CD4-positive, alpha-beta memory T cell (primary cell): ENCODE results near the gene ERP27. TPM values are rescaled to one million over a fixed set of nuclear protein-coding genes. Genes with fewer than 3 reads are reported as not detected.

ENCODE experiments used
- CTCF ChIA-PET: fragments of 350-600 bp; sonication (Branson Sonifier 250); formaldehyde crosslinking; loops from one replicate; lab custom pipeline; 2021; ENCODE audit warnings: inconsistent platforms; ENCODE audit not compliant: partially characterized antibody; lab: Charles Lee
- POLR2A ChIA-PET: fragments of 350-600 bp; sonication (Branson Sonifier 250); formaldehyde crosslinking; loops from one replicate; lab custom pipeline; 2021; ENCODE audit not compliant: partially characterized antibody; lab: Charles Lee
- DNase-seq, 5 donors: peaks; one replicate each; pipeline versions ENCODE4 v3.0.0 to v3.0.0-alpha.2; 2020 to 2022; ENCODE audit warnings: mixed read lengths in 1 of 5
- H3K27ac ChIP-seq: one replicate; pipeline ENCODE4 v1.7.0; 2013; ENCODE audit warnings: low read depth, low read length
- H3K27me3 ChIP-seq: 2 replicates; pipeline ENCODE4 v1.7.0; 2013; ENCODE audit warnings: mild to moderate bottlenecking, low read length, moderate library complexity; ENCODE audit not compliant: insufficient read depth
- H3K36me3 ChIP-seq: 2 replicates; pipeline ENCODE4 v1.7.0; 2013; ENCODE audit warnings: mild to moderate bottlenecking, low read length, moderate library complexity; ENCODE audit not compliant: insufficient read depth
- H3K4me1 ChIP-seq: 2 replicates; pipeline ENCODE4 v1.7.0; 2013; ENCODE audit warnings: mild to moderate bottlenecking, low read length, moderate library complexity; ENCODE audit not compliant: insufficient read depth
- H3K4me3 ChIP-seq, 2 donors: one replicate each; pipeline ENCODE4 v1.7.0; 2013; ENCODE audit warnings: low read length in 2 of 2, mild to moderate bottlenecking in 1 of 2
- H3K9me3 ChIP-seq, 2 donors: one replicate each; pipeline ENCODE4 v1.7.0; 2013; ENCODE audit warnings: low read length in 2 of 2, control low read depth in 1 of 2; ENCODE audit not compliant: control insufficient read depth in 1 of 2
- H3K27ac Mint-ChIP-seq, 7 donors: one replicate each; pipeline ENCODE4 v1.8.0; 2020 to 2021; ENCODE audit warnings: mixed read lengths in 7 of 7, mild to moderate bottlenecking in 6 of 7, inconsistent platforms in 3 of 7, moderate library complexity in 3 of 7
- H3K27me3 Mint-ChIP-seq, 2 donors: one replicate each; pipeline ENCODE4 v1.8.0; 2020 to 2021; ENCODE audit warnings: mixed read lengths in 2 of 2
- H3K36me3 Mint-ChIP-seq, 2 donors: one replicate each; pipeline ENCODE4 v1.8.0; 2020 to 2021; ENCODE audit warnings: mixed read lengths in 2 of 2, inconsistent platforms in 1 of 2, mild to moderate bottlenecking in 1 of 2
- H3K4me1 Mint-ChIP-seq, 4 donors: one replicate each; pipeline ENCODE4 v1.8.0; 2020 to 2021; ENCODE audit warnings: mixed read lengths in 4 of 4, mild to moderate bottlenecking in 1 of 4
- H3K4me3 Mint-ChIP-seq, 8 donors: one replicate each; pipeline ENCODE4 v1.8.0; 2020 to 2021; ENCODE audit warnings: mixed read lengths in 8 of 8, mild to moderate bottlenecking in 7 of 8, moderate library complexity in 6 of 8, inconsistent platforms in 3 of 8
- H3K9me3 Mint-ChIP-seq, 8 donors: one replicate each; pipeline ENCODE4 v1.8.0; 2020 to 2021; ENCODE audit warnings: mixed read lengths in 8 of 8, mild to moderate bottlenecking in 5 of 8, inconsistent platforms in 3 of 8, moderate library complexity in 1 of 8
- intact Hi-C: fragments of 100-400 bp; cut with micrococcal nuclease; formaldehyde crosslinking; loops from one replicate; pipeline ENCODE4 v1.15.1; 2023
- polyA plus RNA-seq, 2 donors: library from polyadenylated mRNA; unstranded; fragments of 300-500 nt; fragmentation: Illumina TruSeq; gene quantifications; one replicate each; pipeline ENCODE4 v1.2.3, GENCODE V29; 2021
- total RNA-seq, 2 experiments: library from RNA; stranded (reverse); gene quantifications; one replicate each; pipeline ENCODE4 v1.2.3, GENCODE V29; 2021

Gene ERP27
- total and polyA plus RNA-seq, 4 experiments from 2014 or later = 3.4 to 11.5 (median 6.9) TPM

DNA sequence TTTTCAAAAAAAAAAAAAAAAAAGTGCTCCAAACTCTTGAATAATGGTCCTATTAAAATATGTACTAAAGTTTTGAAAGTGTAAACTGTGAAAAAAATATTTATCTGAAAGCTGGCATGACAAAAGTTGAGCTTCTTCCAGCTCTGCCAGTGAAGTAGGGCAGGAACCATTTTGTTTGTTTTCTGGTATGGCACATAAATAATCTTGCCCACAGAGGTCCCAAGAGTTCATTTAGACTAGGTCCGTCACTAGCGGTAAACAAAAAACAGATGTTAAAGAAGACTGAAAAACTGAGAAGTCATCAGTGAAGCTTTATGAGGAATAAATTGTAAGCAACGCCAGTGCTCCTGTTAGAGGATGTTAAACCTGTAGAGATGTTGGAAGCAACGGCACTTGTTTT is 7.0 kb downstream of the ERP27 start:
- no peaks in the 10 kb centered on the region for H3K27me3 ChIP-seq
- Mint-ChIP-seq H3K4me3 (no peak overlapping the region), H3K36me3 (peaks cover 58 to 71% of the 10 kb centered on the region in 2 donors)

DNA sequence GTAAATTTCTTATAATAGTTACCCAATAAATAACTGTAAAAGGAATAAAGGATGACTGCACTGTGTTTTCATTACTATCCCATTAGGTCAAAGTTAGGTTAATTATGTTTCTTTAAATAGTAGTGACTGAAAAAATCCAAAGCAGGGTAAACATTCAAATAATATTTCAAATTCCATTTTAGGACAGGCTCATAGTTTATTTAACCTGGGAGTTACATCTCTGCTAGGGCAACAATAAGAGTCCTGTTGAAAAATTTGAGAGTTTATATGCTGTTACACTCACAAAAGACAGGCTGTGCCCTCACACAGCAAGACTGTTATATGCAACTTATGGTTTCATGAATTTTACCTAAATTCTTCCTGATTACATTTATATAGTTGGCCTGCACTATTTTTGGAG is 8.0 kb downstream of the ERP27 start:
- H3K27me3 Mint-ChIP-seq = no peaks in the 10 kb centered on the region
- peaks cover 56 to 63% of the 10 kb centered on the region in 2 donors for H3K36me3 Mint-ChIP-seq
- POLR2A ChIA-PET = no interaction called here

More for the DNA sequence above, 7.0 kb downstream of the ERP27 start:
- Histone ChIP-seq H3K36me3 (peaks cover 21% of the 10 kb centered on the region), H3K4me1 (no peaks in the 10 kb centered on the region), H3K4me3 (no peak overlapping the region), H3K27ac (no peak overlapping the region), H3K9me3 (no peaks in the 10 kb centered on the region)
- DNase-seq = no peak
- CTCF ChIA-PET = interaction anchor here (0.8 to 2.3 kb wide), 2 partner anchors 50 to 64 kb away, joined by 3 to 10 read pairs; no protein-coding TSS in a partner anchor
- intact Hi-C loops = loop anchor here (10.0 kb wide), 1 partner anchor 207 kb away; no protein-coding TSS in a partner anchor
- no peaks in the 10 kb centered on the region for H3K27me3 Mint-ChIP-seq
- peaks cover 0 to 10% (median 6%) of the 10 kb centered on the region in 4 donors for H3K4me1 Mint-ChIP-seq
- POLR2A ChIA-PET = interaction anchor here (0.7 kb wide), 1 partner anchor 10 kb away, joined by 3 read pairs; no protein-coding TSS in a partner anchor
- peaks cover 0 to 2% (median 0%) of the 10 kb centered on the region in 8 donors for H3K9me3 Mint-ChIP-seq
- H3K27ac Mint-ChIP-seq = peak overlapping the region in 1 of 7 donors; percentile 23

DNA sequence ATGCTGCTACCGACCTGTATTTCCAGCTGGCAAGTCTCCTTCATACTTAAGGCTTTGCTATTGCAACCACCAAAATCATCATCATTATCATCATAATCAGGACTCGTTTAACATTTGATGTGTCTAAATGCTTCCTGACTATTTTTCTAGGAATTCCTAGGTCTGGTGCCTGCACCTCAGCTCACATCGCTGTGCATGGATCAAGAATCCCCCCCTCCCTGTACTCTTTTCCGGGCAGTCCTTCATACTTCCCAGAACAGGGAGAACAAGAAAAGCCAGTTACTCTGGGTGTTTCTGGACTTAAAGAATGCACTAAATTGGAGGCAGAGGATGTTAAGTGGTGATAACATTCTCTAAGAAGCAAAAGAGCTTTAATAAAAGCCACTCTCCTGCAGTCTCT is 9.4 kb downstream of the ERP27 start:
- ChIA-PET CTCF (interaction anchor here (1.4 to 2.2 kb wide), 3 partner anchors 9 to 66 kb away, joined by 5 to 11 read pairs (median 8); partner anchors contain the start of gene ERP27), POLR2A (interaction anchor here (0.5 to 0.9 kb wide), 4 partner anchors 10 to 68 kb away, joined by 3 to 5 read pairs (median 4); partner anchors contain the start of gene ERP27)
- peaks cover 0 to 2% (median 0%) of the 10 kb centered on the region in 8 donors for H3K9me3 Mint-ChIP-seq
- Histone ChIP-seq H3K27ac (no peak overlapping the region), H3K9me3 (no peaks in the 10 kb centered on the region), H3K27me3 (no peaks in the 10 kb centered on the region), H3K4me1 (no peaks in the 10 kb centered on the region), H3K4me3 (no peak overlapping the region), H3K36me3 (peaks cover 21% of the 10 kb centered on the region)
- no peak for DNase-seq
- H3K27me3 Mint-ChIP-seq = no peaks in the 10 kb centered on the region
- H3K36me3 Mint-ChIP-seq = peaks cover 56% of the 10 kb centered on the region in 2 donors
- peak overlapping the region in 3 of 7 donors; percentile 12 to 79 (median 69) for H3K27ac Mint-ChIP-seq
- no peak overlapping the region for H3K4me3 Mint-ChIP-seq
- H3K4me1 Mint-ChIP-seq = peaks cover 2 to 10% (median 5%) of the 10 kb centered on the region in 4 donors
- intact Hi-C loops = no loop called here

More for the DNA sequence above, 8.0 kb downstream of the ERP27 start:
- H3K27ac Mint-ChIP-seq = no peak overlapping the region
- Histone ChIP-seq H3K36me3 (peaks cover 21% of the 10 kb centered on the region), H3K4me1 (no peaks in the 10 kb centered on the region), H3K27me3 (no peaks in the 10 kb centered on the region), H3K27ac (no peak overlapping the region), H3K4me3 (no peak overlapping the region), H3K9me3 (no peaks in the 10 kb centered on the region)
- peaks cover 0 to 10% (median 5%) of the 10 kb centered on the region in 4 donors for H3K4me1 Mint-ChIP-seq
- no peak overlapping the region for H3K4me3 Mint-ChIP-seq
- intact Hi-C loops = loop anchor here (10.0 kb wide), 1 partner anchor 205 kb away; no protein-coding TSS in a partner anchor
- H3K9me3 Mint-ChIP-seq = peaks cover 0 to 2% (median 0%) of the 10 kb centered on the region in 8 donors
- DNase-seq = no peak
- CTCF ChIA-PET = interaction anchor here (1.3 kb wide), 1 partner anchor 85 kb away, joined by 3 read pairs; no protein-coding TSS in a partner anchor

DNA sequence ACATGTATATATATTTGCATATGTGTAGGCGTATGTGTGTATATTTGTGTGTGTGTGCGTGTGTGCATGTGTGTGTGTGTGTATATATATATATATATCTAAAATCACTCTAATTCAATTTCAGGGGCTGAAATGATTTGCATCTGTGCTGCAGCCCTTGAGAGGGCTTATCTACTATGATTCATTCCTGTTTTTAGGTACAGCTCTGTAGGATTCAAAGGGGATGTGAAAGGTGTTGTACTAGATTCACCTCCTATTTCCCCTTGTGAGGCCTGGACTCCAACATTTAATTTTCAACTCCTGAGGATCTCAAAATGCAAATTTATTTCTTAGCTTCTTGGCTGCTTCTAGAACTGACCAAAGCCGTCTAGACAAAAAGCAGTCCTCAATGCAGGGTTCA is 11.1 kb downstream of the ERP27 start:
- no peak overlapping the region for H3K4me3 Mint-ChIP-seq
- intact Hi-C loops = no loop called here
- H3K4me3 ChIP-seq = no peak overlapping the region
- no peaks in the 10 kb centered on the region for H3K9me3 ChIP-seq
- H3K4me1 Mint-ChIP-seq = peaks cover 4 to 8% (median 6%) of the 10 kb centered on the region in 4 donors
- H3K27me3 Mint-ChIP-seq = no peaks in the 10 kb centered on the region
- H3K9me3 Mint-ChIP-seq = no peaks in the 10 kb centered on the region
- H3K36me3 Mint-ChIP-seq = peaks cover 43 to 45% of the 10 kb centered on the region in 2 donors
- ChIA-PET CTCF (interaction anchor here (2.2 to 3.3 kb wide), 2 partner anchors 10 to 63 kb away, joined by 5 to 18 read pairs; no protein-coding TSS in a partner anchor), POLR2A (interaction anchor here (0.8 to 1.4 kb wide), 5 partner anchors 14 to 68 kb away, joined by 3 to 4 read pairs (median 3); no protein-coding TSS in a partner anchor)
- no peak for DNase-seq
- H3K36me3 ChIP-seq = peaks cover 14% of the 10 kb centered on the region
- H3K27me3 ChIP-seq = no peaks in the 10 kb centered on the region
- H3K27ac ChIP-seq = no peak overlapping the region
- no peaks in the 10 kb centered on the region for H3K4me1 ChIP-seq
- H3K27ac Mint-ChIP-seq = no peak overlapping the region

DNA sequence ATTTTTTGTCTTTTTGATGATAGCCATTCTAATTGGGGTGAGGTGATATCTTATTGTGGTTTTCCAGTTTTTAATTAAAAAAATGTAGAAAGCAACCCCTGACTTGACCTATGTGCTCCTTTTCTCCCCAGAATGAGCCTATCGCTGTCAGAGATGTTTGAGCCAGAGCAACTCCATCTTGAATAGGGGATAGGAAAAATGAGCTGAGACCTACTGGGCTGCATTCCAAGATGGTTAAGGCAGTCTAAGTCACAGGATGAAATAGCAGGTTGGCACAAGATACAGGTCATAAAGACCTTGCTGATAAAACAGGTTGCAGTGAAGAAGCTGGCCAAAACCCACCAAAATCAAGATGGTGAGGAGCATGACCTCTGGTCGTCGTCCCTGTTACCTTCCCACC is 13.8 kb downstream of the ERP27 start:
- ChIA-PET POLR2A (no interaction called here), CTCF (interaction anchor here (1.4 kb wide), 1 partner anchor 13 kb away, joined by 3 read pairs; the partner anchor contains the start of gene ERP27)
- peaks cover 15% of the 10 kb centered on the region for H3K4me1 ChIP-seq
- no peak overlapping the region for H3K4me3 ChIP-seq
- Mint-ChIP-seq H3K4me3 (no peak overlapping the region), H3K4me1 (peaks cover 17 to 30% (median 19%) of the 10 kb centered on the region in 4 donors), H3K9me3 (no peaks in the 10 kb centered on the region), H3K27ac (no peak overlapping the region), H3K36me3 (peaks cover 42 to 44% of the 10 kb centered on the region in 2 donors), H3K27me3 (no peaks in the 10 kb centered on the region)
- H3K36me3 ChIP-seq = peaks cover 12% of the 10 kb centered on the region
- intact Hi-C loops = loop anchor here (5.0 kb wide), 2 partner anchors 37 to 77 kb away; partner anchors contain the start of gene MGP
- H3K9me3 ChIP-seq = no peaks in the 10 kb centered on the region
- DNase-seq = no peak
- no peaks in the 10 kb centered on the region for H3K27me3 ChIP-seq
- no peak overlapping the region for H3K27ac ChIP-seq

DNA sequence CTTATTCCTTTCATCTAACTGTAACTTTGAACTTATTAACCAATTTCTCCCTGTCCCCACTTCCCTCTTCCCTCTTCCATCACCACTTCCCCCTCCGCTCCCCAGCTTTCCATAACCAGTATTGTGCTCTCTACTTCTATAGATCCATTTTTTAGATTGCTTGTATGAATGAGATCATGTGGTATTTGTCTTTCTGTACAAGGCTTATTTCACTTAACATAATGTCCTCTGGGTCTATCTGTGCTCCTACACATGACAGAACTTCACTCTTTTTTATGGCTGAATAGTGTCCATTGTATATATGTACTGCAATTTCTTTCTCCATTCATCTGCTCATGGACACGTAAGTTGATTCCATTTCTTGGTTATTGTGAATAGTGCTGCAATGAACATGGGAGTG is 14.4 kb downstream of the ERP27 start:
- no peak overlapping the region for H3K27ac ChIP-seq
- no peaks in the 10 kb centered on the region for H3K9me3 ChIP-seq
- no peak overlapping the region for H3K4me3 ChIP-seq
- intact Hi-C loops = loop anchor here (5.0 kb wide), 2 partner anchors 37 to 77 kb away; partner anchors contain the start of gene MGP
- CTCF ChIA-PET = interaction anchor here (1.4 kb wide), 1 partner anchor 14 kb away, joined by 3 read pairs; the partner anchor contains the start of gene ERP27
- Mint-ChIP-seq H3K27me3 (no peaks in the 10 kb centered on the region), H3K9me3 (no peaks in the 10 kb centered on the region), H3K4me3 (no peak overlapping the region), H3K27ac (no peak overlapping the region), H3K36me3 (peaks cover 47 to 49% of the 10 kb centered on the region in 2 donors), H3K4me1 (peaks cover 18 to 34% (median 19%) of the 10 kb centered on the region in 4 donors)
- POLR2A ChIA-PET = no interaction called here
- no peak for DNase-seq
- H3K4me1 ChIP-seq = peaks cover 15% of the 10 kb centered on the region
- no peaks in the 10 kb centered on the region for H3K27me3 ChIP-seq
- peaks cover 17% of the 10 kb centered on the region for H3K36me3 ChIP-seq

DNA sequence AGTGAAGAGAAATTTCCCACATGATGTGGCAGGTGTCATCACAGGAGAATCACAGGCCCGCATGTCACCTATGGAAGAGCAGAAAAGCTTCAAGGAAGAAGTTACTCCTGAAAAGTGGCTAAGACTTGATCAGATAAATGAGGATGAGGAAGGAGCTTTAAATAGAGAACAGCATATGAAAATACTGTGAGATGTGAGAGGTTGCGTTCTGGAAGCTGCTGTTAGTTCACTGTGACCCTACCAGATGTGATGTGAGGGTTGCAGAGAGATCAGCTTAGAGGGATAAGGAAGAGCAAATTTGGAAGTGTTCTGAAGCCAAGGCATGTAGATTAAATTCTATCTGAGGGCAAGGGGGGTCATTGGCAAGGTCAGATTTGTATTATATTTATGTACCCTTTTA is 17.1 kb downstream of the ERP27 start:
- Histone ChIP-seq H3K4me3 (no peak overlapping the region), H3K9me3 (no peaks in the 10 kb centered on the region), H3K36me3 (peaks cover 38% of the 10 kb centered on the region), H3K27ac (no peak overlapping the region), H3K27me3 (no peaks in the 10 kb centered on the region), H3K4me1 (peaks cover 15% of the 10 kb centered on the region)
- no peaks in the 10 kb centered on the region for H3K9me3 Mint-ChIP-seq
- H3K4me1 Mint-ChIP-seq = peaks cover 11 to 34% (median 16%) of the 10 kb centered on the region in 4 donors
- H3K27ac Mint-ChIP-seq = peak overlapping the region in 6 of 7 donors; percentile 23 to 80 (median 78)
- no peak for DNase-seq
- POLR2A ChIA-PET = interaction anchor here (0.9 to 1.9 kb wide), 4 partner anchors 9 to 41 kb away, joined by 3 to 6 read pairs (median 5); partner anchors contain the start of gene ERP27
- peak overlapping the region in 2 of 8 donors; percentile 12 to 27 for H3K4me3 Mint-ChIP-seq
- peaks cover 59 to 60% of the 10 kb centered on the region in 2 donors for H3K36me3 Mint-ChIP-seq
- CTCF ChIA-PET = interaction anchor here (1.0 to 2.3 kb wide), 6 partner anchors 13 to 75 kb away, joined by 3 to 7 read pairs (median 3); no protein-coding TSS in a partner anchor
- intact Hi-C loops = loop anchor here (2.0 to 5.0 kb wide), 3 partner anchors 20 to 74 kb away; partner anchors contain the start of gene MGP
- H3K27me3 Mint-ChIP-seq = no peaks in the 10 kb centered on the region
